ENCODE results near the gene APOBEC3C. TPM values are rescaled to one million over a fixed set of nuclear protein-coding genes. Genes with fewer than 3 reads are reported as not detected.
"Not testable (repeated sequence)": the region's sequence is repeated elsewhere in the genome, so short reads cannot be mapped to it uniquely, and the experiment has no call there.

APOBEC3C gene
- total RNA-seq, 1 experiment from 2014 or later = 1.7 TPM

DNA sequence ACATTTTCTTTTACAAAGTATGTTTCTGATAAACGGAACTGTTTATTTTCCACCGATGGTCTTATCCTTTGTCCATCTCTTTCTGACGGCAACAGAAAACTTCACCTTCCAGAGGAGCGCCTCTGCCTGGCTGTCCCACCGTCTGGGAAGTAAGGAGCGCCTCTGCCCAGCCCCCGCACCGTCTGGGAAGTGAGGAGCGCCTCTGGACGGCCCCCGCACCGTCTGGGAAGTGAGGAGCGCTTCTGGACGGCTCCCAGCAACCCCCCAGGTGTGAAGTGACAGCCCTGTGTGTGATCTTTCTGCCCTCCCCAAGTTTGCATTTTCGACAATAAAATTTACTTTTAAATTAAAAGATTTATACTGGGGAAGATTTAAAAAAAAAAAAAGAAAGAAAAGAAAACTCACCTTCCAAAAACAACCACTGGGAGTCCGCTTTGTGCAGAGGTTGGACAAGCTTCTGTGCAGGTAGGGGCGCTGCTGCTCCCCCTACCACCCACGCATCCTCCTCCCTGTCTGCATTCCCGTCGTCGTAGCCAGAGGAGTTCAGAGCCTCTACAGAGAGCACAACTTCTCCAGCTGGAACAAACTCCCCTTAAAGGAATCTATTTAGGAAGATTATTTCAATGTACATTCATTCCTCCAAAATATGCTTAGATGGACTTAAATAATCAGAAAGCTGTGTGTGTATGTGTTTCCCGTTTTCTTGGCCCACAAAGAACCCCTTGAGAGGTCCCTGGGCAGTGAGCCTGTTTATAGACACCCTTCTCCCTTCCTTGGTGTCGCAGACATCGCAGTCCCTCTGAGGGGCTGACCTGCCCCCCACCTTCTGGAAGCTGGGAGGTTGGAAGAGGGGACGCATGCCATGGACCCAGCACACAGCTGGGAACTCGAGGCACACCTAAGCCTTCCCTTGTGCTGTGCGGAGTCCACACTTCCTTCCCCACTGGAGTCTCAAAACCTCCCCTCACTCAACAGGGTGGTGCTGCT lies 32.8 kb upstream of the APOBEC3C start:
- peak; percentile 25 for DNase-seq (ENCODE audit: low spot score)
- in situ Hi-C loops (cut with HindIII; ENCODE audit: low sequenced_read_pairs) = no loop called here

DNA sequence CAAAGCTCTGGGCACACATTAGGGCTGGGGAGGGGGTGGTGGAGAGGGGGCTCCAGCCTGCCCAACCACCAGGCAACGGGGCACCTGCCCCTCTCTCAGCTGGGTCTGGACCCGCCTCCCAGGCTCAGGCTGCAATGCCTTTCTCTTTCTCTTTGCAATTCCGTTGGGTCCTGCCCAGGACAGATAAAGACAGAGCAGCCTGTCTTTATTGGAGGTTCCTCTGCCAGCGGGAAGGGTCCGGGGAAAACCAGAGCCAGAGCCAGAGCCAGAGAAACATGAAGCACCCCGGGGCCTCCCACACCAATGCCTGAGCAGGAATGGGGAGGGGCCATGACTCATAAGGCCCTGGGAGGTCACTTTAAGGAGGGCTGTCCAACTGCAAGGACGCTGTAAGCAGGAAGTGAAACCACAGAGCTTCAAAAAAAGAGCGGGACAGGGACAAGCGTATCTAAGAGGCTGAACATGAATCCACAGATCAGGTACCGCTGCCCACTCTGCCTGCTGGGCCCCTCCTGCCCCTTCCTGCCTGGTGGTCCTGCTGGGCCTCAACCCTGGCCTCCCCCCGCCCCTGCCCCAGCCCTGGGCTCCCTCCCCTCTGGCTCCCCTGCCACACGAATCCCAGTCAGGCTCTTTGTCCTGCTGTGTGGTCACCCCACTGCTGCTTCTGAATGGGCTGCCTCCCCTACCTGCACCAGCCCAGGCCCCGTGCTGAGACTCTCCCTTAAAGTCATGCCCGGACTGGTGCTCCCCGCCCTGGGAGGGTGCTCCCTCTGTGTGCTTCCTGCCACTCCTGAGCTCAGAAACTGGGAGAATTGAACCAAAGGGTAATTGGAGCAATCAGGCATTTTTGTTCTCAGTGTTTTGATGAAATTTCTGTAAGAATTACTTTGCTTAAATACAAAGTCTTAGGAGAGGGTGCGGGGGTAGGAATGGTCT lies 31.8 kb upstream of the APOBEC3C start, which contains the start of gene APOBEC3B:
APOBEC3B (plus strand) TSS at position 356 of the 936 bp plus-strand sequence; CDS start at position 463, 107 bp downstream.
- in situ Hi-C loops (cut with HindIII; ENCODE audit: low sequenced_read_pairs) = no loop called here
- peak; percentile 68 for DNase-seq (ENCODE audit: low spot score)

DNA sequence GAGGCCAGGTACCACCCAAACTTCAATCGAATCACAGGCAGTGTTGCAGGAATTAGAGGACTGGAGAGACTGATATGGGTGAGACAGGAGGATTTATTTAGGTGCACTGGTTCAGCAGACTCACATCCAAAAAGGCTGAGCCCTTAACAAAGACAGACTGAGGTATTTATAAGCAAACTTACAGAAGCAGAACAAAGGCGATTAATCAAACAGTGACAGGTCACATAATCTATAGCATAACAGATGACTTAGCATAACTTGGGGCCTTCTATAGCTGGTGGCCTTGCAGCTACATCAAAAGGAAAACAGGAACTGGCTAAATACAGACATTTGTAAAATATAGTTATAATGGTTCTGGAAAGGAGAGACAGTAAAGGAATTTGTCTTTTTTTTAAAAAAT lies 29.8 kb upstream of the APOBEC3C start:
- in situ Hi-C loops (cut with HindIII; ENCODE audit: low sequenced_read_pairs) = no loop called here
- DNase-seq (ENCODE audit: low spot score) = no peak

DNA sequence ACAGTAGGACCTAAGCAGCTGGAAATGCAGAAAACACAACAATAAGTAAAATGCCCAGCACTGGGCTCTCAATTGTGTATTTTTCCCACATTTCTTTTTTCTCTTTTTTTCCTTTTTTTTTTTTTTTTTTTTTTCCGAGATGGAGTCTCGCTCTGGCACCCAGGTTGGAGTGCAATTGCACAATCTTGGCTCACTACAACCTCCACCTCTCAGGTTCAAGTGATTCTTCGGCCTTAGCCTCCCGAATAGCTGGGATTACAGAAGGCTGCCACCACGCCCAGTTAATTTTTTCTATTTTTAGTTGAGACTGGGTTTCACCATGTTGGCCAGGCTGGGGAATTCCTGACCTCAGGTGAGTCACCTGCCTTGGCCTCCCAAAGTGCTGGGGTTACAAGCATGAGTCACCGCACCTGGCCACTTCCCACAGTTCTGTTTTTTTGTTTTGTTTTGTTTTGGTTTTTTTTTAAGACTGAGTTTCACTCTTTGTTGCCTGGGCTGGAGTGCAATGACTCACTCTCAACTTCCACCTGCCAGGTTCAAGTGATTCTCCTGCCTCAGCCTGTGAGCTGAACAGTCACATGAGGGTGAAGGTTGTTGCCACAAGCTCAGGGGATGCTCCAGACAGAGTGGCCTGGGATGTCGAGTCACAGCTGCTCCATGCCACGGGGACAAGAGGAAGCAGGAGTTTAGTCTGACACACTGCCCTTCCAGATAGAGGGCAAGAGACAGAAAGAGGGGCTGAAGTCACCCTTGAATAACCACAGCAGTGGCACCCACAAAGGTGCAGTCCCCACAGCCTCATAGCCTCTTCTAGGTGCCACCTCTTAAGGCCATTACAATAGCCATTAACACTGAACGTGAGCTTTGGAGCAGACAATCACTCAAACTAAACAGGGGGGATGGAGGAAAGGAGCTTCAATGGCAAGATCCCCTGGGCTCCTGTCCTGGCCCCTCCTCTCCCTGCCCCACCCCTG lies 29.0 kb upstream of the APOBEC3C start:
- DNase-seq (ENCODE audit: low spot score); in situ Hi-C loops (cut with HindIII; ENCODE audit: low sequenced_read_pairs): not testable (repeated sequence)

DNA sequence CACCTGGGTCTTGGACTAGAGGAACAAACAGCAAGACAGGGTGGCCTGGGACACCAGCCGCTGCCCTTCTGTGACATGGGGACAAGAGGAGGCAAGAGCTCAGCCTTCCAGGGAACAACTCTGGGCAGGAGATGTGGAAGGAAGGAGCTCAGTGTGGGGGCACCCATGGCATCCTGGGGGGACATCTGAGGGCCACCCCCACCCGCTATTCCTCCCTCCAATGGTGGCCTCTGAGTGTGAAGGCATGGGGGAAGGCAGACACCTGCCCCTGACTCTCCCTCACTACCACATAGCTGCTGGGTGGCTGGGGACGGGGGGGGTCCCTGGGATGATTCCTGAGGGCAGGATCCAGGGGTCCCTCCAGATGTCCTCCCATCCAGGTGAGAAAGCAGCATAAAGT lies 27.4 kb upstream of the APOBEC3C start:
- DNase-seq (ENCODE audit: low spot score) = no peak
- in situ Hi-C loops (cut with HindIII; ENCODE audit: low sequenced_read_pairs) = no loop called here

DNA sequence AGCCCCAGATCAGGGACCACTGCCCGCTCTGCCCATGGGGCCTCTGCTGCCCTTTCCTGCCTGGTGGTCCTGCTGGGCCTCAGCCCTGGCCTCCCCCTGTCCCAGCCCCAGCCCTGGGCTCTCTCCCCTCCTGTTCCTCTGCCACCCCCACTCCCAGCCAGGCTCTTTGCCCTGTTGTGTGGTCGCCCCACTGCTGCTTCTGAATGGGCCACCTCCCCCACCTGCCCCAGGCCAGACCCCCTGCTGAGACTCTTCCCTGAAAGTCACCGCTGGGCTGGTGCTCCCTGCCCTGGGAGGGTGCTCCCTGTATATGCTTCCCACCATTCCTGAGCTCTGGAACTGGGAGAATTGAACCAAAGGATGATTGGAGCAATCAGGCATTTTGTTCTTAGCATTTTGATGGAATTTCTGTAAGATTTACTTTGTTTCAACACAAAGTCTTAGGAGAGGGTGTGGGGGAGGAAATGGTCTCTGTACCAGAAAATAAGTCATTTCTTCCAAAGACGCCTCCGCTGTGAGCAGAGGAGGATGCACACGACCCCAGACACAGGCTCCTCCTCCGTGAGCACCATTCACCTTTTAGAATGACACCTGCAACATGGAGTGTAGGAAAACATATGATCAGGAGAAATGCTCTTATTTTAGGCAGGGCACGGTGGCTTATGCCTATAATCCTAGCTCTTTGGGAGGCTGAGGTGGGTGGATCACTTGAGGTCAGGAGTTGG lies 26.7 kb upstream of the APOBEC3C start:
- no peak for DNase-seq (ENCODE audit: low spot score)

DNA sequence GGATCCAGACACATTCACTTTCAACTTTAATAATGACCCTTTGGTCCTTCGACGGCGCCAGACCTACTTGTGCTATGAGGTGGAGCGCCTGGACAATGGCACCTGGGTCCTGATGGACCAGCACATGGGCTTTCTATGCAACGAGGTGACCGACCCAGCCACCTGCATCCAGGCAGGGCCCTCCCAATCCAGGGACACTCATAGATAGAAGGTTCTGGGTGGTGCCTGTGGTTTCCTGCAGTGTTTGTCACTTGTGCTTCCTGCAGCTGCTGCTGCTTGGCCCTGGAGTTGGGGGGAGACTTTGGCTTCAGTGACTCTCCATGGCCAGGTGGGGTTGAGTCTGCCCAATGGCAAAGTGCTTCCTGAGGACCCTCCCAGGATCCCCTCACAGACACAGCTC lies 24.6 kb upstream of the APOBEC3C start:
- in situ Hi-C loops (cut with HindIII; ENCODE audit: low sequenced_read_pairs) = no loop called here
- no peak for DNase-seq (ENCODE audit: low spot score)

More for the DNA sequence above, 26.7 kb upstream of the APOBEC3C start:
- in situ Hi-C loops (cut with HindIII; ENCODE audit: low sequenced_read_pairs) = no loop called here

DNA sequence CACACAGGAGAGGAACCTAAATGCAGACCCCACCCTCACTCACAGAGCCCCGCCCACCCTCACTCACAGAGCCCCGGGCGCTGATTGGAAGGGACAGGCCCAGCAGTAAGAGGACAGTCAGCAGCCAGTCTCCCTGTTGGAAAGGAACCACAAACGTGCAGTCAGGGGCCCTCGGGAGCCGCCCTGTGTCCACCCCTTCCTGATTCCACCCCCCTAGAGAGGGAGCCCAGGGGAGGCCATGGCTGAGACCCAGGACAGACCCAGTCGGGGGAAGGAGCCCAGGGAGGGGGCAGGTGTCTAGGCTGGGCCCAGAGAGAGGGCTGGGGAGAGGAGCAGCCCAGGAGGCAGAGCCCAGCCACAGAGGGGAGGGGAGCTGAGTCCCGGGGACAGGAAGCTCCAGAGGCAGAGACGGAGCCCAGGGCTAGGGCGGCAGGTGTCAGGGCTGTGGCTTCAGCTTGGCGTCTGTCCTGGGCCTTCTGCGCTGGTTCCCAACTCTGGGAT lies 21.1 kb upstream of the APOBEC3C start:
- in situ Hi-C loops (cut with HindIII; ENCODE audit: low sequenced_read_pairs); DNase-seq (ENCODE audit: low spot score): not testable (repeated sequence)

DNA sequence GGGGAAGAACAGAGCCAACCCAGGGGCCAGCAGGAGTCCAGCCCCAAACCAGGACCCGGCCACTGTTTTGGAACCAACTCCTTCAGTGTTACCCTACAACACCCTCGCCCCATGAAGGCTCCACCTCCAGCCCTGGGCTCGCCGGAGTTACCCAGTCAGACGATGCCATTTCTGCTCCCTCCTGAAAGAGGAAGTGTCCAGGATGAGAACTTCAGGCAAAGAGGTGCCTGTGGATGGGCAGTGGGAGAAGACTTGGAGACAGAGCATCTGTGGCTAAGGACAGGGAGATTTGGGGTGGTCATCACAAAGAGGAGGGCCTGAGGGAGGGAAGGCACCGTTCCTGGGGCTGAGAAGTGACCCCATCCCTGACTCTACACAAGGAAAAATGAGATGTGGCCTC lies 18.0 kb upstream of the APOBEC3C start:
- DNase-seq (ENCODE audit: low spot score) = no peak
- in situ Hi-C loops (cut with HindIII; ENCODE audit: low sequenced_read_pairs) = no loop called here

DNA sequence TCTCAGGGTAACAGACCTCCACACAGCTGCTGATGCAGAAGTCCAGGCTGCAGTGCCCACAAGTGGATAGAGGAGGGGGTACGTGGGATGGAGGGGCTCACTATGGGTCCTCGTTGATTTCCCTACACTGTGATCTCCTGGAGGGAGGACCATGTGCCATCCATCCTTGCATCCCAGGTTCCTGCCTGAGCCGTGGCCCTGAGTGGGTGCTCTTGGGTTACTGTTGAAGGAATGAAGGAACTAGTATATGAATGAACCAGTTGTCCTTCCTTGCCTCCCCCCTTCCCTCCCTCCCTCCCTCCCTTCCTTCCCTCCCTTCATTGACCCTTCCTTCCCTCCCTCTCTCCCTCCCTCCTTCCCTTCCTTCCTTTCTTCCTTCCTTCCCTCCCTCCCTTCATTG lies 16.5 kb upstream of the APOBEC3C start:
- in situ Hi-C loops (cut with HindIII; ENCODE audit: low sequenced_read_pairs) = no loop called here
- DNase-seq (ENCODE audit: low spot score) = no peak

DNA sequence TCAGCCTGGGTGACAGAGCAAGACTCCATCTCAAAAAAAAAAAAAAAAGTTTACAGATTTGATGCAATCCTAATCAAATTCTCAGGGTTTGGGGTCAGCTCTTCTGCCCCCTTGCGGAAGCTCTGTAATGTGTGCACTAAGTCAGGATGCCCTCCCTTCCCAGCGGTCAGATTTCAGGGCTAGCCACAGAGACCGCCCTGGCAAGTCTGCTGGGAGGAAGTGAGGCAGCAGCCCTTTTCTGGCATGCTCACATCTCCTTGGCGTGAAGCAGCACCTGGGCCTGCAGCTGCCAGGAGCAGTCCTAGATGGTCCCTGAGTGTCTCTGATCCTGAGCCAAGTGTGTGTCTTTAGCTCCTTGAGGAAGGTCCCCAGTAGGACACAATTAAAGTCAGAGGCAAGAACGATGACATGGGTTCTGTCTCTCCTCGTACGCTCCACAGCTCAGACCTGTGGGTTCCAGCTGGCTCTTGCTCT lies 10.9 kb upstream of the APOBEC3C start:
- in situ Hi-C loops (cut with HindIII; ENCODE audit: low sequenced_read_pairs) = no loop called here
- peak; percentile 83 for DNase-seq (ENCODE audit: low spot score)

DNA sequence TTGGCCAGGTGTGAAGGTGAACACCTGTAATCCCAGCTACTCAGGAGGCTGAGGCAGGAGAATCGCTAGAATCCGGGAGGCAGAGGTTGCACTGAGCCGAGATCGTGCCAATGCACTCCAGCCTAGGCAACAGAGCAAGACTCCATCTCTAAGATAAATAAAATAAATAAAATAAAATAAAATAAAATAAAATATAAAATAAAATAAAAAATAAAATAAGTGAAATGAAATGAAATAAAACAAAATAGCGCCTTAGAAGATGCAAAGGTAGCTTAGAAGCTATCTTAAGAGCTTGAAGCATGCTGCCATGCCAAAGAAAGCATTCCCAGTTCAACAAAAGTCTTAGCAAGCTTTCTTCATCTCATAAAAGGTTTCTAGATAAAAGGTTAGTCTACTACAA lies 6.9 kb upstream of the APOBEC3C start:
- DNase-seq (ENCODE audit: low spot score) = no peak
- in situ Hi-C loops (cut with HindIII; ENCODE audit: low sequenced_read_pairs) = no loop called here

DNA sequence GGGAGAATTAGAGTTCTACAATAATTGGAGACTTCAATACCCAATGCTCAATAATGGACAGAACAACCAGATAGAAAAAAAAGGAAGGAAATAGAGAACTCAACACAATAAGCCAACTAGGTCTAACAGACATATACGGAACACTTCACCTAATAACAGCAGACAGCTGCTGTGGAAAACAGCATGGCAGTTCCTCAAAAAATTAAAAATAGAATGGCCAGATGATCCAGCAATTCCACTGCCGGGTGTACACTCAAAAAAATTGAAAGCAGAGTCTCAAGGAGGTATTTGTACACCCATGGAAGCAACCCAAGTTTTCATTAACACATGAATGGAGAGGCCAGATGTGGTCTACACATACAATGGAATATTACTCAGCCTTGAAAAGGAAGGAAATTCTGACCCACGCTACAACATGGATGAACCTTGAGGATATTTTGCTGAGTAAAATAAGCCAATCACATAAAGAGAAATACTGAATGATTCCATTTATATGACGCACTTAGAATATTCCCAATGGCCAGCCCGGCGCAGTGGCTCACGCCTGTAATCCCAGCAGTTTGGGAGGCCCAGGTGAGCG lies 5.7 kb upstream of the APOBEC3C start:
- not testable (repeated sequence) for DNase-seq (ENCODE audit: low spot score)

DNA sequence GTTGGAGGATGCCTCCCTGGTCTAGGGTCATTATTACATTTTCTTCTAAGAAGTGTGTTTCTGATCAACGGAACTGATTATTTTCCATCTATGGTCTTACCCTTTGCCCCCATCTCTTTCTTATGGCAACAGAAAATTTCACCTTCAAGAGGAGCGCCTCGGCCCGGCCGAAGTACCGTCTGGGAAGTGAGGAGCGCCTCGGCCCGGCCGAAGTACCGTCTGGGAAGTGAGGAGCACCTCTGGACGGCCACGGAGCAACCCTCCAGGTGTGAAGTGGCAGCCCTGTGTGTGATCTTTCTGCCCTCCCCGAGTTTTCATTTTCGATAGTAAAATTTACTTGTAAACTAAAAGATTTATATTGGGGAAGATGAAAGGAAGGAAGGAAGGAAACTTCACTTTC lies 3.1 kb upstream of the APOBEC3C start:
- in situ Hi-C loops (cut with HindIII; ENCODE audit: low sequenced_read_pairs) = no loop called here
- DNase-seq (ENCODE audit: low spot score) = no peak

More for the DNA sequence above, 5.7 kb upstream of the APOBEC3C start:
- in situ Hi-C loops (cut with HindIII; ENCODE audit: low sequenced_read_pairs) = not testable (repeated sequence)

DNA sequence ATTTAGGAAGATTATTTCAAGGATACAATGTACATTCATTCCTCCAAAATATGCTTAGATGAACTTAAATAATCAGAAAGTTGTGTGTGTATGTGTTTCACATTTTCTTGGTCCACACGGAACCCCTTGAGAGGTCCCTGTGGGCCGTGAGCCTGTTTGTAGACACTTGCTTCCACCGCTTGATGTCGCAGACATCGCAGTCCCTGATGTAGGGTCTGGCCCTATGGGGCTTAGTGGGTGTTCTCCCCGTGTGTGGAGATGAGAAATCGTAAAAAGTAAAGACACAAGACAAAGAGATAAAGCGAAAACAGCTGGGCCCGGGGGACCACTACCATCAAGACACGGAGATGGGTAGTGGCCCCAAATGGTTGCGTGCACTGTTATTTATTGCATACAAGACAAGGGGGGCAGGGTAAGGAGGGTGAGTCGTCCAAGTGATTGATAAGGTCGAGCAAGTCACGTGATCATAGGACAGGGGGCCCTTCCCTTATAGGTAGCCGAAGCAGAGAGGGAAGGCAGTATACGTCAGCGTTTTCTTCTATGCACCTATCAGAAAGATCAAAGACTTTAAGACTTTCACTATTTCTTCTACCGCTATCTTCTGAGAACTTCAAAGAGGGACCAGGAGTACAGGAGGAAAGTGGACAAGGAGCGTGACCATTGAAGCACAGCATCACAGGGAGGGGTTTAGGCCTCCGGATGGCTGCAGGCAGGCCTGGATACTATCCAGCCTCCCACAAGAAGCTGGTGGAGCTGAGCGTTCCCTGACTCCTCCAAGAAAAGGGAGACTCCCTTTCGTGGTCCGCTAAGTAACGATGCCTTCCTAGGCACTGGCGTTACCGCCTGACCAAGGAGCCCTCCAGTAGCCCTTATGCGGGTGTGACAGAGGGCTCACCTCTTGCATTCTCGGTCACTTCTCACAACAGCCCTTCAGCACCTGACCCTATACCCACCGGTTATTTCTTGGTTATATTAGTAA lies 1.2 kb upstream of the APOBEC3C start:
- DNase-seq (ENCODE audit: low spot score) = no peak
- in situ Hi-C loops (cut with HindIII; ENCODE audit: low sequenced_read_pairs) = no loop called here

DNA sequence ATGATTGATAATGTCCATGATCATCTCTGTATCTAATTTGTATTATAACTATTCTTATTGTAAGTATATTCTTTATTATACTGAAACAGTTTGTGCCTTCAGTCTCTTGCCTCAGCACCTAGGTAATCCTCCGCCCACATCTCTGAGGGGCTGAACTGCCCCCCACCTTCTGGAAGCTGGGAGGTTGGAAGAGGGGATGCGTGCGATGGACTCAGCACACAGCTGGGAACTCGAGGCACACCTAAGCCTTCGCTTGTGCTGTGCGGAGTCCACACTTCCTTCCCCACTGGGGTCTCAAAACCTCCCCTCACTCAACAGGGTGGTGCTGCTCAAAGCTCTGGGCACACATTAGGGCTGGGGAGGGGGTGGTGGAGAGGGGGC lies 506 bp upstream of the APOBEC3C start:
- DNase-seq (ENCODE audit: low spot score); in situ Hi-C loops (cut with HindIII; ENCODE audit: low sequenced_read_pairs): not testable (repeated sequence)
